Neuronal stem cell (in vitro differentiated cells): ENCODE data around the gene USP26.

Experiments
- DNase-seq: peaks from one replicate; pipeline ENCODE4 v3.0.0-alpha.2; 2013; ENCODE audit warnings: low spot score
- H2AFZ ChIP-seq: one replicate; pipeline ENCODE4 v1.6.1; 2013; ENCODE audit warnings: mild to moderate bottlenecking, low read length, inconsistent platforms
- H2AK5ac ChIP-seq: 2 replicates; pipeline ENCODE4 v1.6.1; 2013; ENCODE audit warnings: low read depth, mild to moderate bottlenecking, inconsistent platforms, low read length, moderate library complexity, mixed read lengths
- H2BK120ac ChIP-seq: 2 replicates; pipeline ENCODE4 v1.6.1; 2013; ENCODE audit warnings: low read depth, mild to moderate bottlenecking, inconsistent platforms, low read length, moderate library complexity, mixed read lengths
- H2BK12ac ChIP-seq: one replicate; pipeline ENCODE4 v1.6.1; 2013; ENCODE audit warnings: low read length, inconsistent platforms
- H2BK15ac ChIP-seq: 2 replicates; pipeline ENCODE4 v1.6.1; 2013; ENCODE audit warnings: mild to moderate bottlenecking, low read length, inconsistent platforms, mixed read lengths
- H2BK5ac ChIP-seq: one replicate; pipeline ENCODE4 v1.6.1; 2013; ENCODE audit warnings: inconsistent platforms, mild to moderate bottlenecking, low read length, moderate library complexity
- H3K14ac ChIP-seq: one replicate; pipeline ENCODE4 v1.6.1; 2013; ENCODE audit warnings: low read length, inconsistent platforms
- H3K18ac ChIP-seq: 2 replicates; pipeline ENCODE4 v1.6.1; 2013; ENCODE audit warnings: low read length, inconsistent platforms
- H3K23ac ChIP-seq: 2 replicates; pipeline ENCODE4 v1.6.1; 2013; ENCODE audit warnings: low read depth, mild to moderate bottlenecking, mixed read lengths, low read length, inconsistent platforms; ENCODE audit not compliant: poor library complexity
- H3K27ac ChIP-seq: replicated peaks from 3 replicates; pipeline ENCODE4 v1.5.1; 2013; ENCODE audit warnings: low read length, inconsistent platforms
- H3K27me3 ChIP-seq, 3 experiments: 2 replicates each; pipeline ENCODE4 v1.6.1; 2013; ENCODE audit warnings: low read length in 3 of 3, mild to moderate bottlenecking in 2 of 3, inconsistent platforms in 1 of 3, low read depth in 1 of 3, mixed read lengths in 1 of 3, moderate library complexity in 1 of 3; ENCODE audit not compliant: control insufficient read depth in 3 of 3, insufficient read depth in 3 of 3
- H3K36me3 ChIP-seq, 2 donors: replicated peaks in 1 of 2; 2 replicates each; pipeline ENCODE4 v1.6.1; 2013; ENCODE audit warnings: low read length in 2 of 2; ENCODE audit not compliant: control insufficient read depth in 2 of 2, insufficient read depth in 2 of 2
- H3K4ac ChIP-seq: 2 replicates; pipeline ENCODE4 v1.6.1; 2013; ENCODE audit warnings: inconsistent platforms, mild to moderate bottlenecking, low read length, moderate library complexity
- H3K4me1 ChIP-seq, 2 donors: 1 replicate in 1 of 2; 2 replicates in 1 of 2; pipeline ENCODE4 v1.6.1; 2013; ENCODE audit warnings: low read length in 2 of 2, low read depth in 1 of 2; ENCODE audit not compliant: control insufficient read depth in 2 of 2, insufficient read depth in 1 of 2
- H3K4me2 ChIP-seq: one replicate; pipeline ENCODE4 v1.6.1; 2013; ENCODE audit warnings: mild to moderate bottlenecking, low read length, inconsistent platforms; ENCODE audit not compliant: insufficient read depth, poor library complexity, severe bottlenecking
- H3K4me3 ChIP-seq, 2 donors: 2 replicates each; pipeline ENCODE4 v1.5.1; 2013; ENCODE audit warnings: low read length in 2 of 2, mild to moderate bottlenecking in 2 of 2, inconsistent platforms in 1 of 2, moderate library complexity in 1 of 2
- H3K79me1 ChIP-seq: one replicate; pipeline ENCODE4 v1.6.1; 2013; ENCODE audit warnings: low read depth, mild to moderate bottlenecking, inconsistent platforms, low read length, moderate library complexity
- H3K9ac ChIP-seq: one replicate; pipeline ENCODE4 v1.6.1; 2013; ENCODE audit warnings: mild to moderate bottlenecking, low read depth, low read length, inconsistent platforms; ENCODE audit not compliant: poor library complexity
- H3K9me3 ChIP-seq, 2 donors: replicated peaks in 1 of 2; 2 replicates each; pipeline versions ENCODE3 to v1.6.1; 2013; ENCODE audit warnings: low read length in 2 of 2, mild to moderate bottlenecking in 2 of 2, inconsistent platforms in 1 of 2, low read depth in 1 of 2, mixed read lengths in 1 of 2, moderate library complexity in 1 of 2; ENCODE audit not compliant: control insufficient read depth in 2 of 2, insufficient read depth in 1 of 2
- H4K8ac ChIP-seq: one replicate; pipeline ENCODE4 v1.6.1; 2013; ENCODE audit warnings: low read depth, mild to moderate bottlenecking, inconsistent platforms, low read length, moderate library complexity
- H4K91ac ChIP-seq: one replicate; pipeline ENCODE4 v1.6.1; 2013; ENCODE audit warnings: low read length, low read depth, mild to moderate bottlenecking, inconsistent platforms; ENCODE audit not compliant: poor library complexity
- WGBS, 2 donors: extraction: QIAGEN DNeasy Blood & Tissue Kit; methylation state at CpG; one replicate each; pipeline ENCODE4 v1.1.7; 2013; ENCODE audit warnings: missing lambda C conversion rate in 2 of 2, mixed read lengths in 1 of 2; ENCODE audit not compliant: insufficient read length in 2 of 2, insufficient replicate concordance in 1 of 2; ENCODE audit errors: extremely low coverage in 2 of 2; 5-methylcytosine and 5-hydroxymethylcytosine counted together

The USP26 gene

GRCh38 chrX:133072566-133072965 lies 24.3 kb downstream of the USP26 start:
- Histone ChIP-seq H2AK5ac (no peak overlapping the region), H3K4me2 (no peak overlapping the region), H3K4ac (no peak overlapping the region), H3K27ac (no peak overlapping the region), H3K36me3 (no peaks in the 10 kb centered on the region), H3K18ac (no peak overlapping the region), H3K79me1 (no peaks in the 10 kb centered on the region), H3K9ac (no peak overlapping the region), H3K27me3 (no peaks in the 10 kb centered on the region), H2BK120ac (no peak overlapping the region), H2BK5ac (no peak overlapping the region), H2BK15ac (no peak overlapping the region), H3K9me3 (no peaks in the 10 kb centered on the region), H3K4me1 (peaks cover 0 to 3% of the 10 kb centered on the region in 2 donors), H2AFZ (no peak overlapping the region), H2BK12ac (no peak overlapping the region), H4K91ac (no peak overlapping the region), H4K8ac (no peak overlapping the region), H3K4me3 (no peak overlapping the region), H3K23ac (no peak overlapping the region), H3K14ac (no peak overlapping the region)
- no peak for DNase-seq

GRCh38 chrX:133068461-133068860 lies 28.4 kb downstream of the USP26 start:
- no peak overlapping the region for H2AK5ac ChIP-seq
- H2AFZ ChIP-seq: no peak overlapping the region
- no peak overlapping the region for H3K14ac ChIP-seq
- H3K4ac ChIP-seq: no peak overlapping the region
- H3K4me3 ChIP-seq: no peak overlapping the region
- no peaks in the 10 kb centered on the region for H3K9me3 ChIP-seq
- no peak overlapping the region for H3K23ac ChIP-seq
- no peak overlapping the region for H2BK15ac ChIP-seq
- no peaks in the 10 kb centered on the region for H3K36me3 ChIP-seq
- H4K8ac ChIP-seq: no peak overlapping the region
- H3K27ac ChIP-seq: peak overlapping the region; percentile 69
- DNase-seq: no peak
- H3K4me2 ChIP-seq: no peak overlapping the region
- H3K79me1 ChIP-seq: no peaks in the 10 kb centered on the region
- H3K27me3 ChIP-seq: no peaks in the 10 kb centered on the region
- H2BK12ac ChIP-seq: no peak overlapping the region
- H3K4me1 ChIP-seq: peaks cover 0 to 3% of the 10 kb centered on the region in 2 donors
- H2BK120ac ChIP-seq: no peak overlapping the region
- H3K9ac ChIP-seq: no peak overlapping the region
- no peak overlapping the region for H3K18ac ChIP-seq
- H4K91ac ChIP-seq: no peak overlapping the region
- no CpG with 5 or more reads among the region's 2 CpGs for WGBS, 2 donors
- H2BK5ac ChIP-seq: no peak overlapping the region

- no peak overlapping the region for H3K23ac ChIP-seq
- no peak overlapping the region for H2AK5ac ChIP-seq
- peaks cover 0 to 3% (median 0%) of the 10 kb centered on the region in 3 experiments for H3K27me3 ChIP-seq
- H2AFZ ChIP-seq: no peak overlapping the region
- no peak overlapping the region for H3K18ac ChIP-seq
- no peak overlapping the region for H3K27ac ChIP-seq
- no peak overlapping the region for H2BK12ac ChIP-seq
- no CpG with 5 or more reads among the region's 1 CpG for WGBS, 2 donors
- no peak overlapping the region for H3K14ac ChIP-seq
- H3K4me3 ChIP-seq: no peak overlapping the region
- no peak overlapping the region for H4K91ac ChIP-seq
- DNase-seq: no peak
- peaks cover 0 to 13% of the 10 kb centered on the region in 2 donors for H3K4me1 ChIP-seq
- H3K4me2 ChIP-seq: no peak overlapping the region
- no peak overlapping the region for H2BK5ac ChIP-seq
- H2BK15ac ChIP-seq: no peak overlapping the region
- peaks cover 0 to 5% of the 10 kb centered on the region in 2 donors for H3K9me3 ChIP-seq
- H3K36me3 ChIP-seq: no peaks in the 10 kb centered on the region
- no peak overlapping the region for H3K9ac ChIP-seq
- H3K79me1 ChIP-seq: no peaks in the 10 kb centered on the region
- H2BK120ac ChIP-seq: no peak overlapping the region
- no peak overlapping the region for H3K4ac ChIP-seq
- H4K8ac ChIP-seq: no peak overlapping the region
These were observed 40.6 kb downstream of the USP26 start for GRCh38 chrX:133056341-133056740.

- peaks cover 0 to 5% of the 10 kb centered on the region in 2 donors for H3K9me3 ChIP-seq
- H2AK5ac ChIP-seq: no peak overlapping the region
- no peak overlapping the region for H4K8ac ChIP-seq
- no peak overlapping the region for H3K4me2 ChIP-seq
- H2BK5ac ChIP-seq: no peak overlapping the region
- H3K18ac ChIP-seq: no peak overlapping the region
- no peak overlapping the region for H2BK120ac ChIP-seq
- DNase-seq: no peak
- H3K27me3 ChIP-seq: peaks cover 0 to 3% (median 0%) of the 10 kb centered on the region in 3 experiments
- no peak overlapping the region for H2BK12ac ChIP-seq
- H3K14ac ChIP-seq: no peak overlapping the region
- H4K91ac ChIP-seq: no peak overlapping the region
- no peak overlapping the region for H3K23ac ChIP-seq
- H3K36me3 ChIP-seq: no peaks in the 10 kb centered on the region
- peak overlapping the region; percentile 82 for H3K27ac ChIP-seq
- no peaks in the 10 kb centered on the region for H3K79me1 ChIP-seq
- no peak overlapping the region for H3K9ac ChIP-seq
- no peak overlapping the region for H3K4ac ChIP-seq
- peak overlapping the region; percentile 35 for H2AFZ ChIP-seq
- no peak overlapping the region for H3K4me3 ChIP-seq
- H3K4me1 ChIP-seq: peaks cover 0 to 13% of the 10 kb centered on the region in 2 donors
- H2BK15ac ChIP-seq: no peak overlapping the region
These were observed 42.0 kb downstream of the USP26 start for GRCh38 chrX:133054761-133055405.
